ENCODE results near the gene LPP. TPM values are rescaled to one million over a fixed set of nuclear protein-coding genes. Genes with fewer than 3 reads are reported as not detected.

LPP gene
- polyA plus RNA-seq, 1 donor (not counting 4 experiments of a cell fraction or from before 2014, with no cell fraction given): 16.0 TPM

DNA sequence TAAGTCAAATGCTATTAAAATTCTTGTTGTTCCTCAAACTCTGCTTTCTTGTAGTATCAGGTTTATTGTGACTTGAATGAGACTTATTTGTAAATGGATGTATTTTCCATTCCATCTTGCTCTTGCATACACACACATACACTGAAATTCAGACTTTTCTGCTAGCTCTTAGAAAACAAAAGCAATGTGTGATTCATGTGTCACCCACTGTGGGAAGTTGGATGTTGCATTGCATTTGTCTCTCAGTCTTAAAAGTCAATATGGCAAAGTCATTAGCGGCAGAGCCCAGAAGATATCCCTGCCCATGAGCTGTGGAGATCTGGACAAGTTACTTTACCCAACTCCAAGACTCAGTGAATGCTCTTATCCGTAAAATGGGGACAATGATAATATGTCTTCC, 660.6 kb downstream of the LPP start:
- no peak for DNase-seq (ENCODE audit: low read depth, low spot score)
- H3K9me1 ChIP-seq (ENCODE audit: control insufficient read depth, extremely low read depth, insufficient read depth, low read length): no peaks in the 10 kb centered on the region
- no peak for FAIRE-seq
- dilution Hi-C loops (cut with MboI; ENCODE audit: extremely low pct_ligation_motif_present, low sequenced_read_pairs): no loop called here
- no peak overlapping the region for H3K9ac ChIP-seq (ENCODE audit: control insufficient read depth, extremely low read depth, insufficient read depth, low read length)
- H4K20me1 ChIP-seq (ENCODE audit: control insufficient read depth, extremely low read depth, insufficient read depth, low read length): no peaks in the 10 kb centered on the region
- H3K27ac ChIP-seq (ENCODE audit: control insufficient read depth, insufficient read depth, low read length): no peak overlapping the region
- no peak overlapping the region for H3K4me3 ChIP-seq (ENCODE audit: control insufficient read depth in 2 of 3, extremely low read depth in 1 of 3, insufficient read depth in 2 of 3, low read depth in 1 of 3, low read length in 3 of 3)
- H3K9me3 ChIP-seq (ENCODE audit: control insufficient read depth, low read depth, low read length): no peaks in the 10 kb centered on the region
- H3K27me3 ChIP-seq (ENCODE audit: control insufficient read depth, extremely low read depth, insufficient read depth, low read length): no peaks in the 10 kb centered on the region
- no peaks in the 10 kb centered on the region for H3K79me2 ChIP-seq (ENCODE audit: control insufficient read depth, insufficient read depth, low read length)
- H3K4me2 ChIP-seq (ENCODE audit: control insufficient read depth, extremely low read depth, insufficient read depth, low read depth, low read length): no peak overlapping the region
- no peaks in the 10 kb centered on the region for H3K36me3 ChIP-seq (ENCODE audit: control insufficient read depth in 2 of 2, extremely low read depth in 1 of 2, insufficient read depth in 2 of 2, low read length in 2 of 2)
- H2AFZ ChIP-seq (ENCODE audit: control insufficient read depth, low read length): no peak overlapping the region
- TF ChIP-seq, protein P1, sequence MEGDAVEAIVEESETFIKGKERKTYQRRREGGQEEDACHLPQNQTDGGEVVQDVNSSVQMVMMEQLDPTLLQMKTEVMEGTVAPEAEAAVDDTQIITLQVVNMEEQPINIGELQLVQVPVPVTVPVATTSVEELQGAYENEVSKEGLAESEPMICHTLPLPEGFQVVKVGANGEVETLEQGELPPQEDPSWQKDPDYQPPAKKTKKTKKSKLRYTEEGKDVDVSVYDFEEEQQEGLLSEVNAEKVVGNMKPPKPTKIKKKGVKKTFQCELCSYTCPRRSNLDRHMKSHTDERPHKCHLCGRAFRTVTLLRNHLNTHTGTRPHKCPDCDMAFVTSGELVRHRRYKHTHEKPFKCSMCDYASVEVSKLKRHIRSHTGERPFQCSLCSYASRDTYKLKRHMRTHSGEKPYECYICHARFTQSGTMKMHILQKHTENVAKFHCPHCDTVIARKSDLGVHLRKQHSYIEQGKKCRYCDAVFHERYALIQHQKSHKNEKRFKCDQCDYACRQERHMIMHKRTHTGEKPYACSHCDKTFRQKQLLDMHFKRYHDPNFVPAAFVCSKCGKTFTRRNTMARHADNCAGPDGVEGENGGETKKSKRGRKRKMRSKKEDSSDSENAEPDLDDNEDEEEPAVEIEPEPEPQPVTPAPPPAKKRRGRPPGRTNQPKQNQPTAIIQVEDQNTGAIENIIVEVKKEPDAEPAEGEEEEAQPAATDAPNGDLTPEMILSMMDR (optimal IDR thresholded peaks at IDR 0.05 in 1 of 3, IDR thresholded peaks at IDR 0.05 in 1 of 3, conservative IDR thresholded peaks at IDR 0.05 in 1 of 3; ENCODE audit: extremely low read depth in 1 of 3, insufficient read depth in 2 of 3, low read length in 3 of 3): no peak
- no peak for TF ChIP-seq EZH2 (IDR thresholded peaks at IDR 0.05; ENCODE audit: low read length)
- H3K4me1 ChIP-seq (ENCODE audit: control insufficient read depth, extremely low read depth, insufficient read depth, low read length): peaks cover 12% of the 10 kb centered on the region

DNA sequence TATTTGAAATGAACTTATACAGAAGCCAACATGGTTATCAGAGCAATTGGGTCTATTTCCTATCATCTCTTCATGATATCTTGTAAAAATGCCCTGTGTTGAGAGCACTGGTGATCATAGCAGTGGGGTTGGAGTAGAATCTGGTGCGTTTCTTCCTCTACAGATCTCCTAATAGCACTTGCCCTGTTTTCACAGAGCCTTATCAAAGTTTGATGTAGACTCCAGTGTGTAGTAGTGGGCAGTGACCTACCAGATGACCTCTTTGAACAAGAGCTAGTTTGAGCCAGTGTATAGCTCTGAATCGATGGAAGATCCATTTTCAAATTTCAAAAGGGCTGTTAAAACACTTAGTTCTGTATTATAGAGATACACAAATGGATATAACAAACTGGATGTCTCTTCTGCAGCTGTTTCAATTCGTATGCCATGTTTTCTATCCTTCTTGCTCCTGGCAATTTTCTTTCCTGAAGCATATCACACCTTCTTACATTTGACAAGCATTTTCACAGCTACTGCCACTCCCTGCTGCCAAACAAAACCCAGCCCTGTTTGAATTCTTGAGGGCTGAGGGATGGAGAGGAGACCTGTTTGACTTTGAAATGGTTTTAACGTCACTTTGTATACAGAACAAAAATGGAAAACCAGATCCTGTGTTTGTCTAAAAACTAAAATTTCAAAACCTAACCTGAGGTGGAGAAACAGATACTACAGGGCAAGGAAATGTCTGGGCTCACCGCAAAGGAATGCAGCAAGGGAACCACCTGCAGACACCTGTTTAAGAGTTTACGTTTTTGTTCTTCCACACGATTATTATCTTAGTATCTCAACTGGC, 663.4 kb downstream of the LPP start:
- Histone ChIP-seq H3K27me3 (ENCODE audit: control insufficient read depth, extremely low read depth, insufficient read depth, low read length) (no peaks in the 10 kb centered on the region), H3K79me2 (ENCODE audit: control insufficient read depth, insufficient read depth, low read length) (no peaks in the 10 kb centered on the region), H3K27ac (ENCODE audit: control insufficient read depth, insufficient read depth, low read length) (no peak overlapping the region), H3K4me1 (ENCODE audit: control insufficient read depth, extremely low read depth, insufficient read depth, low read length) (peaks cover 12% of the 10 kb centered on the region), H3K4me2 (ENCODE audit: control insufficient read depth, extremely low read depth, insufficient read depth, low read depth, low read length) (peak overlapping the region; percentile 72), H3K9me3 (ENCODE audit: control insufficient read depth, low read depth, low read length) (no peaks in the 10 kb centered on the region), H3K9me1 (ENCODE audit: control insufficient read depth, extremely low read depth, insufficient read depth, low read length) (no peaks in the 10 kb centered on the region), H3K36me3 (ENCODE audit: control insufficient read depth in 2 of 2, extremely low read depth in 1 of 2, insufficient read depth in 2 of 2, low read length in 2 of 2) (no peaks in the 10 kb centered on the region), H4K20me1 (ENCODE audit: control insufficient read depth, extremely low read depth, insufficient read depth, low read length) (no peaks in the 10 kb centered on the region), H3K9ac (ENCODE audit: control insufficient read depth, extremely low read depth, insufficient read depth, low read length) (no peak overlapping the region), H3K4me3 (ENCODE audit: control insufficient read depth in 2 of 3, extremely low read depth in 1 of 3, insufficient read depth in 2 of 3, low read depth in 1 of 3, low read length in 3 of 3) (no peak overlapping the region), H2AFZ (ENCODE audit: control insufficient read depth, low read length) (no peak overlapping the region)
- FAIRE-seq (peak; percentile 81), DNase-seq (ENCODE audit: low read depth, low spot score) (no peak)
- dilution Hi-C loops (cut with MboI; ENCODE audit: extremely low pct_ligation_motif_present, low sequenced_read_pairs): no loop called here
- TF ChIP-seq EZH2 (IDR thresholded peaks at IDR 0.05; ENCODE audit: low read length): no peak
- TF ChIP-seq, protein P1 (optimal IDR thresholded peaks at IDR 0.05 in 1 of 3, IDR thresholded peaks at IDR 0.05 in 1 of 3, conservative IDR thresholded peaks at IDR 0.05 in 1 of 3; ENCODE audit: extremely low read depth in 1 of 3, insufficient read depth in 2 of 3, low read length in 3 of 3): no peak

Measured in keratinocyte (primary cell).